Measurements from ENCODE around the gene MAML3.

DNA sequence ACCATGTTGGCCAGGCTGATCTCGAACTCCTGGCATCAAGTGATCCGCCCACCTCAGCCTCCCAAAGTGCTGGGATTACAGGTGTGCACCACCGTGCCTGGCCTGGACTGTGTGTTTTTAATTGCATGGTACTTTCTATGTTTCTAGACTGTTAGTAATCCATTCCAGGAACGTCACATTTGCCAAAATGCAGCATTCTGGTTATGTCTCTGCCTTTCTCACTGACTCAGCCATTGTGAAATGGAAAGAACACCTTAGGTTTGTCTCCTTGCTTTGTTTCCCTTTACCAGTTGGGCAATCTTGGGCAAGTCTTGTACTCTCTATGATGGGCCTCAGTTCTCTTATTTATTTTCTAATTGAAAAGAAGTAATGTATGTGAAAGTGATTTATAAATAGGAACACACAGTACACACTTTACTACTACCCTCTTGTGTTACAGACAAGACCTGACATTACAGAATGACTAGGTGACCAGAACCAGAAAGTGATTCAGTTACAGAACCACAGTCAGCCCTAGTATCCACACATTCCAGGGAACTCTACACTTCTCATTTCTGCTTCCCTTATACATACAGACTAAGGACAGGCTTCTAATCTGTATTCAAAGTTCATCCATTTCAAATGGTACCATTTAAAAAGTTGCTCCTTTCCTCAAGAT is 301.2 kb downstream of the MAML3 start:
- no peak for TF ChIP-seq CTCF (IDR thresholded peaks at IDR 0.05; ENCODE audit: poor library complexity)
- TF ChIP-seq EZH2 (IDR thresholded peaks at IDR 0.05; ENCODE audit: borderline replicate concordance): no peak

Measured in hepatocyte (in vitro differentiated cells).